Measurements from ENCODE around the gene MDK.

- TF ChIP-seq CTCF (IDR thresholded peaks at IDR 0.05) (no peak), POLR2A (IDR thresholded peaks at IDR 0.05) (no peak)
Observed at GRCh38 chr11:46343520-46343919, 37.9 kb upstream of the MDK start.

All from transverse colon (tissue), 3 donors.